ENCODE data around the gene AVPR2. TPM values are rescaled to one million over a fixed set of nuclear protein-coding genes. Genes with fewer than 3 reads are reported as not detected.

AVPR2 gene
- total and polyA plus RNA-seq, 5 experiments from 2014 or later = not detected

DNA sequence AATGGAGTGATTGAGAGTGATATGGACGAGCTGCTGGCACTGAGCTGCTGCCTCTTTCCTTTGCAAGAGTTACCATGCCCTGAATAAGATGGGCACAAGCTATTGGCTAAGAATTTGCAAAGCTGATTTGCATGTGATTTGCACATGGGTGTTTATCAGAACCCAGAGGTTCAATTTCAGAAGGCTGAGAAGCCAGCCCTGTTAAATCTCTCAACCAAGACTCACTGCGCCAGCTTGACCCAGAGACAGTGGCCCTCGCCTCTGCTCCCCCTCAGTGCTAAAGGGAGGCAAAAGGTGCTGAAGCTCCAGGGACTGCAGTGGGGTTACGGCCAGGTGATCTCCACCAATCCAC, 20.9 kb downstream of the AVPR2 start:
- Mint-ChIP-seq H3K27me3 (no peaks in the 10 kb centered on the region), H3K4me3 (peak overlapping the region; percentile 82 to 95 (median 93)), H3K36me3 (peaks cover 0 to 5% (median 2%) of the 10 kb centered on the region in 3 donors), H3K4me1 (peaks cover 10 to 44% (median 38%) of the 10 kb centered on the region in 4 donors), H3K9me3 (no peaks in the 10 kb centered on the region), H3K27ac (peak overlapping the region; percentile 89 to 99 (median 96))
- POLR2A ChIA-PET = interaction anchor here (0.9 to 17.6 kb wide), 12 partner anchors 9 to 561 kb away, joined by 3 to 388 read pairs (median 6); partner anchors contain the start of genes AVPR2, HCFC1, IDH3G and NAA10
- DNase-seq (peak in 4 of 10 donors; percentile 8 to 48 (median 30)), ATAC-seq (no peak)

DNA sequence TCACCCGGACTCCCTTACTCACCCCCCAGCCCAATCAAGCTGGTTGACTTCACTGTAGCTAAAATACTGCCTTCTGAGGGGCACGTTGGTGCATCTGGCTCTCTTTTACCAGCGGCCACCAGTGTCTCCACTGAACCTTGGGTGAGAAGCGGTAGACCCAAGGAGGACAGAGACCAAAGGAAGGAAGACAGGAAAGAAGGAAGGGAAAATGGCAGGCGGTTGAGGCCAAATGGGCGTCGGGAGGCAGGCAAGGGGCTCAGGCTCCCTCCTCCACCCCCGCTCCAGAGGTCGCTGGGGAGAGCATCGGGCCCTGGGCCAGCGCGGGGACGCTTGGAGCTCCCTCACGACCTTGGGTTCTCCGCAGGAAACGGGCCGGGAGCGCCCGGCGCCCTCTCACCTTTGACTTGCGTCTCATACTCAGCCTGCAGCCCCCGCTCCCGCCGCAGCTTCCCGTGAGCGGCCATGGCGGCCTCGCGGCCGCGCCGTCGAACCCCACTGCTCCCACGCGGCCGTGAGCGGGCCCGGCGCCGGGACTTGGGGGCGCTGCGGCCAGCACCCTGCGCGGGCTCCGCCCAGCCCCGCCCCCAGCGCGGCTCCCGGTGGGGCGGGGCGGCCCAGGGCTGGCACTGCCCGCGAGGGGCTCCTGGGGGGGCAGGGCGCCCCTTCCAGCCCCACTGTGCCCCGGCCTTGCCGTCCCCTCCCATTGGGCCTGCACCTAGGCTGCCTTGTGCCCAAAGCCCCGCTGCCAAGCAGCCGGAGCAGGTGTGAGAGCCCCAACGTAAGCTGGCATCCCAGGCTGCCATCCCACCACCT, 21.5 kb downstream of the AVPR2 start, which contains the start of gene ARHGAP4:
Gene ARHGAP4, minus strand, starts transcription at position 526 of the 813 bp plus-strand sequence. Its CDS starts 62 bp downstream, at position 464.
- DNase-seq (peak; percentile 18 to 64 (median 36)), ATAC-seq (peak in 1 of 2 donors; percentile 5)
- H3K27me3 Mint-ChIP-seq = no peaks in the 10 kb centered on the region
- H3K4me1 Mint-ChIP-seq = peaks cover 10 to 44% (median 38%) of the 10 kb centered on the region in 4 donors
- H3K36me3 Mint-ChIP-seq = peaks cover 0 to 6% (median 2%) of the 10 kb centered on the region in 3 donors
- H3K9me3 Mint-ChIP-seq = no peaks in the 10 kb centered on the region
- peak within 1 kb of the TSS; percentile 94 to 100 (median 99) for H3K27ac Mint-ChIP-seq
- POLR2A ChIA-PET = interaction anchor here (0.7 to 17.6 kb wide), 15 partner anchors 9 to 561 kb away, joined by 3 to 388 read pairs (median 4); partner anchors contain the start of genes AVPR2, EMD, HCFC1 and IDH3G
- H3K4me3 Mint-ChIP-seq = peak within 1 kb of the TSS; percentile 82 to 96 (median 93)

DNA sequence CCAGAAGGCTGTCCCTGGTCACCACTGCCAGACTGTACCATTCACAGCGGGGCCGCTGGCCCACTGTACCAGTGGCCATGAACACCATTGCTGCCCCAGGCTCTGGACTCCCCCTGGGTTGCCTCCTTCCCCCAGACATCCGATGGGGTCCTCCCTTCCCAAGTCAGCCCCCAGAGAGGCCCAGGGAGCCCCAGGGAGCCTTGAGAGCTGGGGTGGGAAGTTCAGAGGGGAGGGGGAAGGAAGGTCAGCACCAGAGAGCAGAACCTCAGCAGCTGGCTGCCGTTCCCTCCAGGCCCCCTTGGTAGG, 22.0 kb downstream of the AVPR2 start:
- H3K4me3 Mint-ChIP-seq = peak overlapping the region; percentile 82 to 96 (median 90)
- H3K9me3 Mint-ChIP-seq = no peaks in the 10 kb centered on the region
- H3K36me3 Mint-ChIP-seq = peaks cover 0 to 9% (median 2%) of the 10 kb centered on the region in 3 donors
- H3K4me1 Mint-ChIP-seq = peaks cover 10 to 49% (median 40%) of the 10 kb centered on the region in 4 donors
- peak in 1 of 2 donors; percentile 1 for ATAC-seq
- H3K27me3 Mint-ChIP-seq = no peaks in the 10 kb centered on the region
- DNase-seq = no peak
- H3K27ac Mint-ChIP-seq = peak overlapping the region; percentile 94 to 100 (median 99)
- POLR2A ChIA-PET = interaction anchor here (0.7 to 17.6 kb wide), 21 partner anchors 8 to 836 kb away, joined by 3 to 388 read pairs (median 4); partner anchors contain the start of genes AVPR2, DKC1, EMD and HCFC1

DNA sequence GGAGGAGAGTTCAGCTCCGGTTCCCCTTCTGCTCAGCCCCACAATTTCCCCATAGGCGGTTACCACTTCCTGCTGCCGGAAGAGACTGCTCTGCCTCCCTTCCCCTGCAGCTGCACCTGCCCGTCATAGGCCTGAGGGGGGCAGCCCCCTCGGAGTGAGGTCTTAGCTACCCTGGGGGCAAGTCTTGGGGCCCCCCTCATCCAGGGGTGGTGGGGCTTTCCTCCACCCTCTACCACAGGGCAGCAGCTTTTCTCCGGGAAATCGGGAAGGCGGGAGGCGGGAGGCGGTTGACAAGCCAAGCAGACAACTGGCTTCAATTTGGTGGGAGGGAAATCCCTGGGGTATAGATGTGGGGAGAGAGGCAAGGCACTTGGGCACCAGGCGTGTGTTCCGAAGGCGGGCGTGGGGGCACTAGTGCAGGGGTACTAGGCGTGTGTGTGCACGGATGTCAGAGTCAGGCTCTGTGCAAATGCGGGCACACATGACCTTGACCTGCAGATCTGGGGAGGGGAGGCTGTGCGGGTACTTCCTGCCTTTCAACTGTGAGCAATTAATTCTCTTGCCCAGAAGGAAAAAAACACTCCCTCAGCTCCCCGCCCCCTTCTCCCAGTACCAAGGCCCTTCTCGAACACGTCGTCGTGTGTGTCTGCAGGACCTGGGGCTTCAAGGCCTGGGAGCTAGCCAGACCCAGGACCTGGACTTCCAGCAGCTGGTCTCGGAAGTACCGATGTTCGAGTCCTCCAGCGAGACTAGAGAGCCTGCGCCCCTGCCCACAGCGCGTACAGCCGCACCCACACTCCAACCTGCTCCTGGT, 22.6 kb downstream of the AVPR2 start:
- ATAC-seq (peak; percentile 53 to 56), DNase-seq (peak; percentile 59 to 90 (median 80))
- Mint-ChIP-seq H3K4me1 (peaks cover 10 to 53% (median 39%) of the 10 kb centered on the region in 4 donors), H3K27me3 (no peaks in the 10 kb centered on the region), H3K36me3 (peaks cover 0 to 13% (median 2%) of the 10 kb centered on the region in 3 donors), H3K4me3 (peak overlapping the region; percentile 82 to 96 (median 90)), H3K27ac (peak overlapping the region; percentile 94 to 100 (median 99)), H3K9me3 (no peaks in the 10 kb centered on the region)
- POLR2A ChIA-PET = interaction anchor here (0.7 to 17.6 kb wide), 21 partner anchors 8 to 835 kb away, joined by 3 to 388 read pairs (median 4); partner anchors contain the start of genes AVPR2, DKC1, EMD and HCFC1

DNA sequence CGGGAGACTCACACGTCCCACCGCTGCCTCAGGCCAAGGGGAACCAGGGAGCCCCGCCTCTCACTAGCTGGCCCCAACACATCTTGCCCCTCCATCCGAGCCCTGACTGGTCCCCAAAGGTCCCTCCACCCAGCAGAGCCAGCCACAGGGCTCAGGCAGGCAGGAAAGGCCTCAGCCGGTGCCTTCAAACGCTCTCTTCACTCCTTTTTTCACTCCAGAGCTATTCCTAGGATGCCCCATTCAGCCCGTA, 23.1 kb downstream of the AVPR2 start:
- DNase-seq (no peak), ATAC-seq (no peak)
- Mint-ChIP-seq H3K36me3 (peaks cover 0 to 13% (median 0%) of the 10 kb centered on the region in 3 donors), H3K9me3 (no peaks in the 10 kb centered on the region), H3K27ac (peak overlapping the region; percentile 94 to 100 (median 99)), H3K4me1 (peaks cover 9 to 49% (median 34%) of the 10 kb centered on the region in 4 donors), H3K27me3 (no peaks in the 10 kb centered on the region), H3K4me3 (peak overlapping the region; percentile 82 to 96 (median 90))
- POLR2A ChIA-PET = interaction anchor here (1.1 to 17.6 kb wide), 12 partner anchors 18 to 835 kb away, joined by 3 to 388 read pairs (median 6); partner anchors contain the start of genes AVPR2, DKC1, HCFC1 and IDH3G

DNA sequence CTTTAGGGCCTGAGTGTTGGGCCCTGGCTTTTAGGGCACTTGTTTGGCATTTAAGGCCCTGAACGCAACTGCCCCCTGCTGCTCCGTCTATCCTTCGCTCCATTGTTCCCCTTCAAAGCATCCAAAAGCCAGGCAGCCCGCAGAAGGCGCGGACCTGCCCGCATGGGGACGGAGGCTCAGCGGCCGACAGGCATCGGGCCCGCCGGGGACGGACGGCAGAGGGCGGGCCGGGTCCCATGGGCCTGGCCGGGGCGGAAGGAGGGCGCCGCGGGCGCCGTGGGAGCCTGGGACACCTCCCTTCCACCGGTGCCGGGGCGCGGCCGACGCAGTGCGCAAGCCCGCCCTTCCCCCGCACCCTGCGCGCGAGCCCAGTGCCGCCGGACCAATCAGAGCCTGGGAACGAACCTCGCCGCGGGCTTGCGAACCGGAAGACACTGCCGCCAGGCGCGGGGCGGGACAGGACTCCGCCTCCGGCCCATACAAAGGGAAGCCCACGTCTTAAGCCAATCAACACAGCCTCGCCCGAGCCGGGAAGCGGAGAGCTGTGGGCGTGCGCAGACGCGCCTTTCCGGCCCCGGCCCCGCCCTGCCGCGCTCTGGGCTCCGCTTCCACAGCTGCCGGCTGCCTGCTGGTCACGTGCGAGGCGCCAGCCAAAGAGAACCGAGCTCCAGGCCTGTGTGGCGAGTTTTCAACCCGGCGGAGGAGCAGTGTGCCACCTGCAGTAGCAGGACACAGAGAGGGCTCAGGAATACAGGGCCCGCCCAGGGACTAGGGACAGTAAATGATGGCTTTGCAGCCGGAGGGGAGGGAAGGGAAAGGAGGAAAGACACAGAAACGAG, 23.7 kb downstream of the AVPR2 start:
- H3K4me1 Mint-ChIP-seq = peaks cover 8 to 44% (median 30%) of the 10 kb centered on the region in 4 donors
- peak; percentile 70 to 73 for ATAC-seq

DNA sequence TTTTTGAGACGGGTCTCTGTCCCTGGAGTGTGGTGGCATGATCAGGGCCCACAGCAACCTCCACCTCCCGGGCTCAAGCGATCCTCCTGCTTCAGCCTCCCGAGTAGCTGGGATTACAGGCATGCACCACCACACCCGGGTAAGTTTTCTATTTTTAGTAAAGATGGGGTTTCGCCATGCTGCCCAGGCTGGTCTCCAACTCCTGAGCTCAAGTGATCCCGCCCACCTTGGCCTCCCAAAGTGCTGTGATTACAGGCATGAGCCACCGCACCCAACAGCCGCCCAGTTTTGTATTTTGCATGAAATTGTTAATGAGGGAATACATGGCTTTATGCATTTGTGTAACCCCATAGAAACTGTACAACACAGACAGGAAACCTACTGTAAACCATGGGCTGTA, 24.4 kb downstream of the AVPR2 start:
- Mint-ChIP-seq H3K27me3 (no peaks in the 10 kb centered on the region), H3K36me3 (peaks cover 0 to 17% (median 0%) of the 10 kb centered on the region in 3 donors), H3K9me3 (no peaks in the 10 kb centered on the region), H3K4me1 (peaks cover 10 to 40% (median 26%) of the 10 kb centered on the region in 4 donors), H3K27ac (peak overlapping the region; percentile 79 to 99 (median 95)), H3K4me3 (peak overlapping the region; percentile 26 to 97 (median 82))
- DNase-seq (peak in 1 of 10 donors; percentile 40), ATAC-seq (no peak)
- POLR2A ChIA-PET = interaction anchor here (0.8 to 17.6 kb wide), 10 partner anchors 11 to 446 kb away, joined by 3 to 388 read pairs (median 7); partner anchors contain the start of genes ABCD1, AVPR2, BCAP31 and FLNA

More for the DNA sequence above, 23.7 kb downstream of the AVPR2 start:
- DNase-seq = peak; percentile 82 to 97 (median 92)
- Mint-ChIP-seq H3K27ac (peak overlapping the region; percentile 94 to 100 (median 99)), H3K36me3 (peaks cover 0 to 17% (median 0%) of the 10 kb centered on the region in 3 donors), H3K27me3 (no peaks in the 10 kb centered on the region), H3K4me3 (peak overlapping the region; percentile 82 to 97 (median 91)), H3K9me3 (no peaks in the 10 kb centered on the region)
- POLR2A ChIA-PET = interaction anchor here (0.8 to 17.6 kb wide), 13 partner anchors 10 to 470 kb away, joined by 3 to 388 read pairs (median 5); partner anchors contain the start of genes ABCD1, AVPR2, BCAP31 and FLNA

DNA sequence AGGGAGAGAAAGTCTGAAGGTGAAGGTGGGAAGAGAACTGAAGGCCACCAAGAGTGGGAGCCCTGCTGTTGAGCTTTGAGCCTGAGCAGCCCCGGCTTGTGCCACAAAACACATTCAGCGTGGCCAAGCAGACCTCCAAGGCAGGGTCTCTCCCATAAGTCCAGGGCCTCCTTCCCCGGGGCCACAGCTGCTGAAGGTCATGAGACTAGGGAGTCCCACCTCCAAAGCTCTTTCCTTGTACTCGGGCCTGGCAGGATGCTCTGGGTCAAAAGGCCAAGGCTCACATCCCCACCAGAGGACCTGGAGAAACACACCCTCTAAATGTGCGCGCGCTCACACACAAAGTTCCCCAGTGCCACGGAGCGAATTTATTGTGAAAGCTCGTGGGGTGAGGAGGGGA, 25.1 kb downstream of the AVPR2 start:
- POLR2A ChIA-PET = interaction anchor here (0.5 to 17.6 kb wide), 4 partner anchors 16 to 581 kb away, joined by 3 to 388 read pairs (median 138); partner anchors contain the start of genes AVPR2, HCFC1, RENBP and TMEM187
- Mint-ChIP-seq H3K27ac (peak overlapping the region in 7 of 10 donors; percentile 39 to 99 (median 81)), H3K9me3 (no peaks in the 10 kb centered on the region), H3K4me1 (peaks cover 11 to 41% (median 25%) of the 10 kb centered on the region in 4 donors), H3K27me3 (no peaks in the 10 kb centered on the region), H3K36me3 (peaks cover 0 to 17% (median 0%) of the 10 kb centered on the region in 3 donors), H3K4me3 (peak overlapping the region in 2 of 10 donors; percentile 48 to 97)
- DNase-seq (no peak), ATAC-seq (no peak)

DNA sequence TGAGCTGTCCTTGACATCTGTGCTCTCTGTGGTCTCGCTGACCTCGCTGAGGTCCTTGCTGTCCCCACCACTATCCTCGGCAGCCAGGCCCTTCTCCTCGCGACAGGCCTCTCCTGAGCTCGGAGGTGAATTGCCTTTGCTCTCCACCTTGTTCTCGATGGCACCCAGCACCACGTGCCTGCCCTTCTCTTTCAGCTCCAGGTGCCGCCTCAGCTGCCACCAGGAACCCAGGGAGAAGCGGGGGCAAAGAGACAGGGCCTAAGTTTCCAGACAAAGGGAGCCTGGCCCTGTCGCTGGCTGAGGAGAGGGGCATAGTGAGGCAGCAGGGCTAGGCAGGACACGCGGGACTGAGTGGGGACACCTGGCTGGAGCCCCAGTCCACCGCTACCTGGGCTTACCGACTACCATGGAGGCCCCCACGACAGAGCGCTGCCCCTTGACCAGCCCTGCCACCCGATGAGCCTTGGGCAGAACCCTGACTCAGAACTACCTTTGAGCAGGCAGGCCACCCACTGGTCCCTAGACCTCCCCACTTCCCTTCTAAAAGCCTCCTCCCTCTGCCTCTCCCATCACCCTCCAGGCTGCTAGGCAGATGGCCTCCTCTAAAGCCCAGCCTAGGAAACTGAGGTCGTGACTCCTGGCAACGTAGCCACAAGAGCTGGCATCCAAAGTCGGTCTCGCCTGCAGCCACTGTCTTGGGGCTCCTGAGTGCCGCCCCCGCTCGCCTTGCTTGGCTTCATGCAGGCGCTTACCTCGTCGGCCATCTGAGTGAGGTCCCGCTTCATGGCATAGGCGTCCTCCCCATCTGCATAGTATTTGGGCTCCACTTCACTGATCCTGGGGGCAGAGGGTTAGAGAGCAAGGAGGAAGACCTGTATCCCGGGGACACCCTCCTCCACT, 25.8 kb downstream of the AVPR2 start:
- H3K4me1 Mint-ChIP-seq = peaks cover 10 to 39% (median 25%) of the 10 kb centered on the region in 4 donors
- no peaks in the 10 kb centered on the region for H3K9me3 Mint-ChIP-seq
- peaks cover 0 to 17% (median 0%) of the 10 kb centered on the region in 3 donors for H3K36me3 Mint-ChIP-seq
- peak overlapping the region in 6 of 10 donors; percentile 39 to 99 (median 60) for H3K27ac Mint-ChIP-seq
- POLR2A ChIA-PET = interaction anchor here (6.7 to 17.6 kb wide), 2 partner anchors 16 to 39 kb away, joined by 131 to 388 read pairs; partner anchors contain the start of genes HCFC1, RENBP and TMEM187
- no peaks in the 10 kb centered on the region for H3K27me3 Mint-ChIP-seq
- ATAC-seq (no peak), DNase-seq (peak in 1 of 10 donors; percentile 48)
- H3K4me3 Mint-ChIP-seq = peak overlapping the region in 1 of 10 donors; percentile 56

DNA sequence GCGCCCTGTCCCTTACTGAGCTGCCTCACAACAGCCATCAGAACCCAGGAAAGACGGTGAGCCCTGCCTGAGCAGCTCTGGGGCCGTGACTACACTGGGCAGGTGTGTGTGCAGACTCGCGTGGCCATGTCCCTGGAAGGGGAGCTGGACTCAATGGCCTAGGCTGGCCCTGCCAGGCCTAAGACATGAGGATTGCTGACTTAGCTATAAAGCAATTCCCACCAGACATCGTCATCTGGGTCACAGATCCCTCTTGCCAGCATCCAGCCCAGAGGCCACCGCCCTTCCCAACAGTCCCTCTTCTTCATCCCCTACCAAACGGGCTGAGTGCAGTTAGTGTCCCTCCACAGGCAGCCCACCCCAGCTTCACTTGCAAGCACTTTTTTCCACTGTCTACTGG, 26.7 kb downstream of the AVPR2 start:
- DNase-seq (peak in 1 of 10 donors; percentile 35), ATAC-seq (no peak)
- Mint-ChIP-seq H3K36me3 (peaks cover 0 to 17% (median 0%) of the 10 kb centered on the region in 3 donors), H3K4me3 (peak overlapping the region in 1 of 10 donors; percentile 7), H3K4me1 (peaks cover 10 to 35% (median 28%) of the 10 kb centered on the region in 4 donors), H3K9me3 (no peaks in the 10 kb centered on the region), H3K27me3 (no peaks in the 10 kb centered on the region), H3K27ac (peak overlapping the region in 8 of 10 donors; percentile 52 to 85 (median 74))
- POLR2A ChIA-PET = interaction anchor here (17.6 kb wide), 1 partner anchor 15 kb away, joined by 388 read pairs; the partner anchor contains the start of gene RENBP

Data from naive thymus-derived CD8-positive, alpha-beta T cell (primary cell).